Measurements from ENCODE around the gene NUP98. TPM values are rescaled to one million over a fixed set of nuclear protein-coding genes. Genes with fewer than 3 reads are reported as not detected.
A peak's percentile ranks its signal among the peaks of the same experiment; 100 is the strongest.

The NUP98 gene
- total and polyA plus RNA-seq, 2 of the 13 experiments (the other 11 are each of a cell fraction or from before 2014, with no cell fraction given) = 76.6 to 85.3 TPM

DNA sequence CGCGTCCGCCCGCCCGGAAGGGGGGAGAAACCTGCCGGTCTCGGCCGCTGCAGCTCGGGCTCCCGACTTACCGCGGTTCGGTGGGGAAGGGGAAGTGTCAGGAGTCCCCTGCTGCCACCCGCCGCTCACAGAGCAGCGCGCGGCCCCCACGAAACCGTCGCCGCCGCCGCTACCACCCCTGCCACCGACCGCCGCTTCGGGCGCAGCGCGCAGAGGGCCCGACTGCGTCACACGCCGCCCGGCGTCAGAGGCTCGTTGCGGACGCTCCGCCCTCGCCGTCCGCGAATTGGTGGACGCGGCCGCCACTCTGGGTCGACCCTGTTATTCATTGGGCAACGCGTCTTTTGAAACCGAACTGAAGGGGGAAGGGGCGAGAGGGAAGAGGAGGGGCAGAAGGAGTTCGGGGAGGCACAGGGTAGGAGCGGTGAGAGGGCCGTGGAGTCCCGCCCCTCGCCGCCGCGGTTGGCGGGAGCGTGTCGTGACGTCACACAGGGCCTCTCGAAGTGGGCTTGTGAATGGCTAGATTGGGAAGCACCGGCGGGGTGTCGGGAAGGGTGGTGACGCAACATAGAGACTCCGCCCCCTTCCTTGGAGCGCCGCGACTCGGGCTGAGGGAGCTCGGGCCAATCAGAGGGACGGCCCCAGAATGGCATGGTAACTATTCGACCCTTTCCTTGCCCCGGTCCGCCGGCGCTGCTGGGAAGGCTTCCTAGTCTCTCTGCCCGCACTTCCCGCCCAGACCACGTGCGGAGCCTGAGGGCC, at the start of gene NUP98 (continued):
- TF ChIP-seq, protein P1, sequence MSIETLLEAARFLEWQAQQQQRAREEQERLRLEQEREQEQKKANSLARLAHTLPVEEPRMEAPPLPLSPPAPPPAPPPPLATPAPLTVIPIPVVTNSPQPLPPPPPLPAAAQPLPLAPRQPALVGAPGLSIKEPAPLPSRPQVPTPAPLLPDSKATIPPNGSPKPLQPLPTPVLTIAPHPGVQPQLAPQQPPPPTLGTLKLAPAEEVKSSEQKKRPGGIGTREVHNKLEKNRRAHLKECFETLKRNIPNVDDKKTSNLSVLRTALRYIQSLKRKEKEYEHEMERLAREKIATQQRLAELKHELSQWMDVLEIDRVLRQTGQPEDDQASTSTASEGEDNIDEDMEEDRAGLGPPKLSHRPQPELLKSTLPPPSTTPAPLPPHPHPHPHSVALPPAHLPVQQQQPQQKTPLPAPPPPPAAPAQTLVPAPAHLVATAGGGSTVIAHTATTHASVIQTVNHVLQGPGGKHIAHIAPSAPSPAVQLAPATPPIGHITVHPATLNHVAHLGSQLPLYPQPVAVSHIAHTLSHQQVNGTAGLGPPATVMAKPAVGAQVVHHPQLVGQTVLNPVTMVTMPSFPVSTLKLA (IDR thresholded peaks at IDR 0.05) = peak; percentile 2
- TF ChIP-seq ZNF557 (CRISPR knock-in tag; IDR thresholded peaks at IDR 0.05) (0 out of 2 replicates have a peak, but pooled peaks have one; percentile 82), MAZ (IDR thresholded peaks at IDR 0.05; ENCODE audit: borderline replicate concordance, low read depth, low read length) (peak; percentile 83; the same call in 1 of the 2 replicates), MAZ (CRISPR knock-in tag; IDR thresholded peaks at IDR 0.05; ENCODE audit: low read depth) (peak; percentile 88; the same call in 1 of the 2 replicates), PHF20 (CRISPR knock-in tag; IDR thresholded peaks at IDR 0.05) (peak; percentile 65), SUZ12 (IDR thresholded peaks at IDR 0.05; ENCODE audit: low read depth, low read length) (no peak), REL (CRISPR knock-in tag; conservative IDR thresholded peaks at IDR 0.05) (0 out of 2 replicates have a peak, but pooled peaks have one; percentile 59), GABPB1 (CRISPR knock-in tag; IDR thresholded peaks at IDR 0.05) (peak; percentile 90), NONO (IDR thresholded peaks at IDR 0.05) (no peak), NONO (CRISPR knock-in tag; conservative IDR thresholded peaks at IDR 0.05) (peak; percentile 92), MXI1 (IDR thresholded peaks at IDR 0.05; ENCODE audit: borderline replicate concordance, low read depth, low read length) (peak; percentile 92; the same call in 1 of the 3 replicates), ELF1 (CRISPR knock-in tag; IDR thresholded peaks at IDR 0.05) (peak; percentile 51), HOXD1 (CRISPR knock-in tag; IDR thresholded peaks at IDR 0.05) (peak; percentile 62; the same call in 1 of the 2 replicates), ZC3H13 (CRISPR knock-in tag; IDR thresholded peaks at IDR 0.05) (no peak), HNRNPUL1 (IDR thresholded peaks at IDR 0.05; ENCODE audit: low read depth, low read length) (no peak), HNRNPLL (IDR thresholded peaks at IDR 0.05; ENCODE audit: low read depth, low read length, poor library complexity, severe bottlenecking) (peak; percentile 90), ZNF709 (CRISPR knock-in tag; IDR thresholded peaks at IDR 0.05) (peak; percentile 58), ZNF143 (CRISPR knock-in tag; IDR thresholded peaks at IDR 0.05) (peak; percentile 80), ZNF563 (CRISPR knock-in tag; IDR thresholded peaks at IDR 0.05) (peak; percentile 6; the same call in 1 of the 2 replicates), RXRB (CRISPR knock-in tag; IDR thresholded peaks at IDR 0.05; ENCODE audit: borderline replicate concordance) (peak; percentile 7; the same call in 1 of the 2 replicates), ZFP1 (CRISPR knock-in tag; IDR thresholded peaks at IDR 0.05) (no peak), NRL (CRISPR knock-in tag; IDR thresholded peaks at IDR 0.05; ENCODE audit: borderline replicate concordance) (peak; percentile 78)
- TF ChIP-seq, protein P2, sequence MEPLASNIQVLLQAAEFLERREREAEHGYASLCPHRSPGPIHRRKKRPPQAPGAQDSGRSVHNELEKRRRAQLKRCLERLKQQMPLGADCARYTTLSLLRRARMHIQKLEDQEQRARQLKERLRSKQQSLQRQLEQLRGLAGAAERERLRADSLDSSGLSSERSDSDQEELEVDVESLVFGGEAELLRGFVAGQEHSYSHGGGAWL (CRISPR knock-in tag; IDR thresholded peaks at IDR 0.05) = peak; percentile 78
- TF ChIP-seq, protein P3, sequence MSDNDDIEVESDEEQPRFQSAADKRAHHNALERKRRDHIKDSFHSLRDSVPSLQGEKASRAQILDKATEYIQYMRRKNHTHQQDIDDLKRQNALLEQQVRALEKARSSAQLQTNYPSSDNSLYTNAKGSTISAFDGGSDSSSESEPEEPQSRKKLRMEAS (IDR thresholded peaks at IDR 0.05) = peak; percentile 98
- TF ChIP-seq, protein P4, sequence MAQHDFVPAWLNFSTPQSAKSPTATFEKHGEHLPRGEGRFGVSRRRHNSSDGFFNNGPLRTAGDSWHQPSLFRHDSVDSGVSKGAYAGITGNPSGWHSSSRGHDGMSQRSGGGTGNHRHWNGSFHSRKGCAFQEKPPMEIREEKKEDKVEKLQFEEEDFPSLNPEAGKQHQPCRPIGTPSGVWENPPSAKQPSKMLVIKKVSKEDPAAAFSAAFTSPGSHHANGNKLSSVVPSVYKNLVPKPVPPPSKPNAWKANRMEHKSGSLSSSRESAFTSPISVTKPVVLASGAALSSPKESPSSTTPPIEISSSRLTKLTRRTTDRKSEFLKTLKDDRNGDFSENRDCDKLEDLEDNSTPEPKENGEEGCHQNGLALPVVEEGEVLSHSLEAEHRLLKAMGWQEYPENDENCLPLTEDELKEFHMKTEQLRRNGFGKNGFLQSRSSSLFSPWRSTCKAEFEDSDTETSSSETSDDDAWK (CRISPR knock-in tag; IDR thresholded peaks at IDR 0.05) = no peak
- TF ChIP-seq, protein P5, sequence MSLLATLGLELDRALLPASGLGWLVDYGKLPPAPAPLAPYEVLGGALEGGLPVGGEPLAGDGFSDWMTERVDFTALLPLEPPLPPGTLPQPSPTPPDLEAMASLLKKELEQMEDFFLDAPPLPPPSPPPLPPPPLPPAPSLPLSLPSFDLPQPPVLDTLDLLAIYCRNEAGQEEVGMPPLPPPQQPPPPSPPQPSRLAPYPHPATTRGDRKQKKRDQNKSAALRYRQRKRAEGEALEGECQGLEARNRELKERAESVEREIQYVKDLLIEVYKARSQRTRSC (CRISPR knock-in tag; IDR thresholded peaks at IDR 0.05; ENCODE audit: low read depth) = peak; percentile 89; the same call in 1 of the 2 replicates
